ENCODE results near the gene CSRNP2.
"Not testable (repeated sequence)": the region's sequence is repeated elsewhere in the genome, so short reads cannot be mapped to it uniquely, and the experiment has no call there.

The CSRNP2 gene

DNA sequence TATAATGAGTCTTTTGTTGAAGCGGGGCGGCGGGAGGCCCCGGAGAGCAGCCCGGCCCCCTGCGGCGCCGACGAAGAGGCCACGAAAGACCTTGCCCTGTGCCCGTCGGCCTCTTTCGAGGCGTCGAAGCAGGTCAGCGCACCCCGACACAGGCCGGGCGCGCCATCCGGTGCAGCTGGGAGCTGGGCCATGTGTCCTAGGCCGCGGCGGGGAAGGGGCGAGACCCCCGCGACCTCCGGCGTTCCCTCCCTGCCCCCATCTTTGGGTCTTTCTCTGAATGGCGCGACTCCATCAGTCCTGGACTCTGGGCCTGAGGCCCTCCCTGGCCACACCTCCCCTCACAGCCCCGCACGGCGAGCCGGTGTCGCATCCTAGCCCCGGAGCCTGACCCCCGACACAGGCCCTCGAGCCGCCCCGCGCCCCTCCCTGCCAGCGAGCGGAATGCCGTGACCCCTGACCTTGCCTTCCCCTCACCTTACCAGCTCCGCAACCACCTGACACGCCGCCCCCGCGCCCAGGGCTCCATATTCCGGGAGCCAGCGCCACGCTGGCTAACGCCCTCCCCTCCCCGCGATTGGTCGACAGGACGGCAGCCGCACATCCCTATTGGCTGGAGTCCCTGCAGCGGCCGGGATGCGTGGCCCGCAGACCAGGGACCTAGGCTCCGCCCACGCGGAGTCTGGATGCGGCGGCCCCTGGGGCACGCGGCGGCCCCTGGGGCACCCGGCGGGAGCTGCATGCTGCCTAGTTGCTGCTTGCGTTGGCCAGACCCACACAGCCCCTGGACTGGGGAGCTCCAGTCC is 57.4 kb downstream of the CSRNP2 start, which contains the start of gene SLC11A2:
TSS of gene SLC11A2 (minus strand) at position 549 of the 803 bp plus-strand sequence. CDS start 15,656 bp downstream, outside the sequence.
- DNase-seq: peak; percentile 92

DNA sequence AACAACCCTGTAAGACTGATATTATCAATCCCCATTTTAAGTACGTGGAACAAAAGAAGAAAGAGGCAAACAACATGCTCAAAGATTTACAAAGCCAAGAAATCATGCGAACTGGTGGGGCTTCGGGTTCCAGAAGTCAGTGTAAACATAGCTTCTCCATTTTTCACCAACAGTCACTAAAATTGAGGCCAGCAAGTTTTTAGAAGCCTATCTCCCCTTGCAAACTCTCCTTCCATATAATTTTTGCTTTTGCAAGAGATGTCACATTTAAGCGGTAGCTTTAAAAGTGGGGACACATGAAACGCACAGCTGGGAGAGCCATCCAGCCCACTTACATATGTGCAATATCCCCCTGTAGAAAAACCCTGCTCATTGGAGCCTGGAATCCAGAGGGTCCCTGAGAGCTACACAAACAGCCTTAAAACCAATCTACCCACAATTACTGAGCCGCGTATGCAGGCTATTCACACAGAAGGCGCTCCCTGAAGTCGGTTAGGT is 58.0 kb downstream of the CSRNP2 start:
- DNase-seq: peak; percentile 13

DNA sequence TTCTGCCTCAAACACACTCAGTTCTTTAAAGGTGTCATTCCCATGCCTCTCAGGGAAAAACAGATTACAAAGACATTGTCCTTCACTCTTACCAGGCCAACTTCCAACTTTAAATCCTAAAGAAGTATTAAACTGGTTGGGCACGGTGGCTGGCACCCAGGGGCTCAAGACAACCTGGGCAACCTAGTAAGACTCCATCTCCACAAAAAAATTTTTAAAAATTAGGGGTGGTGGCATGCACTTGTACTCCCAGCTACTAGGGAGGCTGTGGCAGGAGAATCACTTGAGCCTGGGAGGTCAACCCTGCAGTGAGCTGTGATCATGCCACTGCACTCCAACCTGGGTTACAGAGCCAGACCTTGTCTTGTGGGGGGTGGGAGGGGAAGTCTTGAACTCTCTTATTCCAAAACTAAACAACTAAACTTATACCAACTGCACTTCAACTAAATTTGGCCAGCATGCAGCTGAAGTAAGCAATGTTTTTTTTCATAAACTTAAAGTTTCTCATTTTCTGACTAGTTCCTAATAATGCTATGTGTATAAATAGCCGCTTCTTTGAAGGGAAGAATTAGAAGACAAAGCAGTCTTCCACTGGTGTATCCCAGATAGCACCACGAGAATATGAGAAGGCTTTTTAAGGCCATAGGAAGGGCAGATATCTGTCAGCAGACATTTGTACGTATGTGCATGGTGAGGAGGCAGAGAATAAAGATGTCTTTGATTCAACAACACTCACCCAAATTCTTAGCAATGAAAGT is 59.6 kb downstream of the CSRNP2 start:
- no peak for DNase-seq

- DNase-seq: no peak
Measured at GRCh38 chr12:51021694-51022093, 61.7 kb downstream of the CSRNP2 start.

- no peak for DNase-seq
Measured at GRCh38 chr12:51020448-51021182, 62.8 kb downstream of the CSRNP2 start.

DNA sequence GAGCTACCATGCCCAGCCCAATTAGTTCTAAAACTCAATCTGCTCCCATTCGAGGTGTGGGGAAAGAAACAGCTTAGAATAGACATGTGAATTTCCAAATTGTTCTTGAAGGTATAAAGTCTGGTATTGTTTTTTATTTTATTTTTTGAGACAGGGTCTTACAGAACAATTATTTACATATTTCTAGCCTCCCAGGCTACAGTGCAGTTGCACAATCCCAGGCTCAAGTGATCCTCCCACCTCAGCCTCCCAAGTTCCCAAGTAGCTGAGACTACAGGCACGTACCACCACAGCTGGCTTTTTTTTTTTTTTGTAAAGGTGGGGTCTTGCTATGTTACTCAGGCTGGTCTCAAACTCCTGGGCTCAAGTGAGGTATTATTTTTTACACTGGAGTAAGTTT is 63.5 kb downstream of the CSRNP2 start:
- no peak for DNase-seq

DNA sequence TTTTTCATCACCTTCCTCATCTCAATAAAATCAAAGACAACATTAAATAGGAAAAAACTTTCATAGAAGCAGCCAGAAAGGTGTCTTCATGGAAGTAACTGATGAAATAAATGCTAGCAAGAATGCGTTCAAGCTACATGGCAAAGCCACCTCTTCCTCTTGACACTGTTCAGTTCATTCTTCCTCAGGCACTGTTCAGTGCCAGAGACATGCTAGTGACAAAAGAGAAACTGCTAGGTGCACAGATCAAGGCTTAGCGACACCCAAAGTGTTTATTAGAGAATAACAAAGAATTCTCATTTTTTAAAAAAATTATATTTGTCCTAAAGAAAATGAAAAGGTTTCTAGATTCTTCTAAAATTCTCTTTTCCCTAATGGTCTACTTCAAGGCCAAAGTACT is 64.4 kb downstream of the CSRNP2 start:
- DNase-seq: no peak

- DNase-seq: no peak
Measured at GRCh38 chr12:51017452-51017851, 65.9 kb downstream of the CSRNP2 start.

DNA sequence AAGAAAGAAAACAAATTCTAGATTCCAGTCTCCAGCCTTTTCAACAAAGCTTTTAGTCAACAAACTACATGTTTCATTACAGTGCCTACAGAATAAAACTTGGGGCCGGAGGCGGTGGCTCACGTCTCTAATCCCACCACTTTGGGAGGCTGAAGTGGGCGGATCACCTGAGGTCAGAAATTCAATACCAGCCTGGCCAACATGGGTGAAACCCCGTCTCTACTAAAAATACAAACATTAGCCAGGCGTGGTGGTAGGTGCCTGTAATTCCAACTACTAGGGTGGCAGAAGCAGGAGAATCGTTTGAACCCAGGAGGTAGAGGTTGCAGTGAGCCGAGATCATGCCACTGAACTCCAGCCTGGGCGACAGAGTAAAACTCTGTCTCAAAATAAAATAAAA is 68.9 kb downstream of the CSRNP2 start:
- DNase-seq: not testable (repeated sequence)

DNA sequence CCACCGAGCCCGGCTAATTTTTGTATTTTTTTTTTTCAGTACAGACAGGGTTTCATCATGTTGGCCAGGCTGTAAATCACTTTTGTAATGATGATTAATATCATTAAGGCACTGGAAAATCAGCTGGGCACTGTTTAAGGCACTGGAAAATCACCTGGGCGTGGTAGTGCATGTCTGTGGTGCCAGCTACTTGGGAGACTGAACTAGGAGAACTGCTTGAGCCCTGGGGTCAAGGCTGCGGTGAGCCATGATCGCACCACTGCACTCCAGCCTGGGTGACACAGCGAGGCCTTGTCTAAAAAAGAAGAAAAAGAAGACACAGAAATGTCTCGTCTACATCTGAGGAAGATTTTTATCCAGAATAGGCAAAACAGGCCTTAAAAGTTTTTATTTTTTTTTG is 70.0 kb downstream of the CSRNP2 start:
- no peak for DNase-seq

GRCh38 chr12:51012570-51013236 is 70.7 kb downstream of the CSRNP2 start:
- DNase-seq: no peak

DNA sequence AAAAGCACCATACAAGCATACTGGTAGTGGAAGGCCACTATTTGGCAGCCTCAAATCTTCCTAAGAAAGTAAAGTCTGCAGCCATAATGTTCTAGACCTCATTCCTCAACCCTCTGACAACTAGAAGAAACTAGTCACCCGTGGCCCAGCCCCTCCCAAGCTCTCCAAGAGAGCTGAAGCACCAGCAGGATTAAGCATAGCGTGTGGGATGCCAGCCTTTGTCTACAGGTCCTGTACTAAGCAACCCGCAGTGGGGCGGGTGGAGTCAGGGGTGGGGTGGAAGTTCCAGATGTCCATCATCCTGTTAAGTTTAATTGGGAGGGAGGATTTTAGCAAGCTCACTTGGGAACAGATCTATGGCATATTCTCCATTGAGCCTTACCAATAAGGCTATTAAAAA is 71.4 kb downstream of the CSRNP2 start:
- DNase-seq: no peak
